Panc1 (cell line): ENCODE measurements around the gene EFCC1. TPM values are rescaled to one million over a fixed set of nuclear protein-coding genes. Genes with fewer than 3 reads are reported as not detected.

Source experiments
- ATAC-seq: fragments of 200-7000 bp; cut with Tn5 transposase; 2 replicates; pipeline ENCODE4 v1.9.1; 2020; ENCODE audit warnings: mild to moderate bottlenecking, moderate library complexity
- BruUV-seq: library from RNA; stranded (reverse); fragments of 400-500 nt; replicated peaks from 2 replicates; lab custom pipeline; 2021; lab: Mats Ljungman, UMichigan
- CTCF ChIA-PET: fragments of 300-600 bp; sonication (Branson Sonifier 250); formaldehyde crosslinking; loops from one replicate; lab custom pipeline; 2022; ENCODE audit warnings: antibody characterized with exemption; lab: Charles Lee
- POLR2A ChIA-PET: fragments of 300-600 bp; sonication (Branson Sonifier 250); formaldehyde crosslinking; loops from one replicate; lab custom pipeline; 2022; ENCODE audit warnings: antibody characterized with exemption; lab: Charles Lee
- DNase-seq: peaks from one replicate; pipeline ENCODE4 v3.0.0-alpha.2; 2010; ENCODE audit warnings: low read depth, low spot score
- H3K27ac ChIP-seq: 2 replicates; pipeline ENCODE4 v1.5.1; 2011; ENCODE audit warnings: mild to moderate bottlenecking, low read length, inconsistent platforms
- H3K27me3 ChIP-seq: fragments of 200-500 bp; sonication (Bioruptor generic); 2 replicates; pipeline ENCODE4 v1.6.0; 2014; ENCODE audit warnings: low read length, inconsistent platforms; ENCODE audit not compliant: control insufficient read depth, insufficient read depth
- H3K36me3 ChIP-seq: fragments of 200-500 bp; sonication (Bioruptor generic); 2 replicates; pipeline ENCODE4 v1.5.1; 2014; ENCODE audit warnings: inconsistent platforms, mild to moderate bottlenecking, low read length, moderate library complexity; ENCODE audit not compliant: control insufficient read depth, insufficient read depth
- H3K4me1 ChIP-seq: 2 replicates; pipeline ENCODE4 v1.5.1; 2011; ENCODE audit warnings: inconsistent platforms, mild to moderate bottlenecking, low read length, moderate library complexity; ENCODE audit not compliant: control insufficient read depth, insufficient read depth
- H3K4me3 ChIP-seq, 2 experiments: 2 replicates each; pipeline ENCODE4 v1.5.1; 2011 to 2012; ENCODE audit warnings: low read depth in 2 of 2, low read length in 2 of 2, mild to moderate bottlenecking in 2 of 2, inconsistent platforms in 1 of 2, moderate library complexity in 1 of 2
- H3K9me3 ChIP-seq: fragments of 200-500 bp; sonication (Bioruptor generic); 2 replicates; pipeline ENCODE4 v1.5.1; 2014; ENCODE audit warnings: low read depth, mild to moderate bottlenecking, inconsistent platforms, low read length, moderate library complexity; ENCODE audit not compliant: control insufficient read depth, insufficient read depth
- CTCF ChIP-seq: fragments of 450-650 bp; IDR thresholded peaks from 2 replicates; pipeline ENCODE4 v1.5.1; 2017; ENCODE audit warnings: mild to moderate bottlenecking
- POLR2AphosphoS5 ChIP-seq: IDR thresholded peaks from 2 replicates; pipeline ENCODE4 v1.6.1; 2012; ENCODE audit warnings: mild to moderate bottlenecking, low read depth, low read length, moderate library complexity
- SIN3A ChIP-seq: IDR thresholded peaks from 2 replicates; pipeline ENCODE4 v1.6.1; 2012; ENCODE audit warnings: low read depth, mild to moderate bottlenecking, low read length, moderate library complexity, borderline replicate concordance; ENCODE audit not compliant: insufficient read depth
- TCF7L2 ChIP-seq: IDR thresholded peaks from 2 replicates; pipeline ENCODE4 v1.6.1; 2011; ENCODE audit warnings: mild to moderate bottlenecking, low read depth, low read length, inconsistent platforms
- in situ Hi-C: cut with HindIII; loops from 2 replicates; pipeline ENCODE4 v1.10.0; 2016; ENCODE audit warnings: low sequenced_read_pairs, low pct_unique_long_range_greater_than_20kb
- intact Hi-C: fragments of 100-400 bp; cut with micrococcal nuclease; formaldehyde crosslinking; loops from one replicate; pipeline ENCODE4 v1.10.0; 2022; ENCODE audit not compliant: unreplicated experiment
- total RNA-seq: library from RNA; stranded (reverse); gene quantifications from one replicate; pipeline ENCODE4 v1.2.1, GENCODE V29; 2021; ENCODE audit not compliant: unreplicated experiment
- TF ChIP-seq, protein P1 (sequence below), 2 experiments: IDR thresholded peaks; 2 replicates each; pipeline ENCODE4 v1.6.1; 2011 to 2012; ENCODE audit warnings: low read depth in 2 of 2, control low read depth in 1 of 2, low read length in 1 of 2, mild to moderate bottlenecking in 1 of 2, moderate library complexity in 1 of 2; ENCODE audit not compliant: insufficient read depth in 1 of 2

EFCC1 gene
- total RNA-seq, 1 experiment from 2014 or later = 0.15 TPM

DNA sequence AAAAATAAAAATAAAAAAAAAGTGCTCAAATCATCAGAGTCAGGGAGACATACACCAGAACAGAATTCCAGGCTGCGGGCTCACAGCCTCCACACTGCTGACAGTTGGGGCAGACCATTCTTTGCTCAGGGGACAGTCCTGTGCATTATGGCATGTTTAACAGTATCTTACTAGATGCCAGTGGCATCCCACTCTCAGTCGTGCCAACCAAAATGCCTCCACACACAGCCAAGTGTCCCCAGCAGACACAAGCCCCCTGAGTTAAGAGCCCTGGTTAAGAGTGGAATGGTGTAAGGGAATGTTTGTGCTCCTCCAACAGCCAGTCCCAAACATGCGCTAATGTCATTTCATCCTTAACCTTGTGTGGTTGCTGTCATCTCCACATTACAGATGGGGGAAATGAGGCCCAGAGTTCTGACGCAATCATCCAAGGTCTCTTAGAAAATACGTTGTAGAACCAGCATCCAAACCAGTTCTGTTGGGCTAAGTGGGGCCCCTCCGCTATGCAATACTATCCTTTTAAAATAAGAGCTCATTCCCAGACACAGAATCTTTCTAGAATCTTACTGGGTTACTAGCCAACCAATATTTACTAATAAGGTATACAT, 33.3 kb upstream of the EFCC1 start:
- no peaks in the 10 kb centered on the region for H3K4me1 ChIP-seq
- in situ Hi-C loops (no loop called here), intact Hi-C loops (no loop called here)
- CTCF ChIA-PET = interaction anchor here (0.7 kb wide), 1 partner anchor 956 kb away, joined by 7 read pairs; no protein-coding TSS in a partner anchor
- POLR2A ChIA-PET = interaction anchor here (0.7 kb wide), 1 partner anchor 449 kb away, joined by 5 read pairs; no protein-coding TSS in a partner anchor
- ATAC-seq (peak; percentile 36; the same call in 1 of the 2 replicates), DNase-seq (no peak)
- no peaks in the 10 kb centered on the region for H3K27me3 ChIP-seq
- no TSS peak for BruUV-seq
- no peak for TF ChIP-seq SIN3A
- no peak for TF ChIP-seq POLR2AphosphoS5
- no peak for TF ChIP-seq TCF7L2
- no peak for TF ChIP-seq CTCF
- TF ChIP-seq, protein P1, sequence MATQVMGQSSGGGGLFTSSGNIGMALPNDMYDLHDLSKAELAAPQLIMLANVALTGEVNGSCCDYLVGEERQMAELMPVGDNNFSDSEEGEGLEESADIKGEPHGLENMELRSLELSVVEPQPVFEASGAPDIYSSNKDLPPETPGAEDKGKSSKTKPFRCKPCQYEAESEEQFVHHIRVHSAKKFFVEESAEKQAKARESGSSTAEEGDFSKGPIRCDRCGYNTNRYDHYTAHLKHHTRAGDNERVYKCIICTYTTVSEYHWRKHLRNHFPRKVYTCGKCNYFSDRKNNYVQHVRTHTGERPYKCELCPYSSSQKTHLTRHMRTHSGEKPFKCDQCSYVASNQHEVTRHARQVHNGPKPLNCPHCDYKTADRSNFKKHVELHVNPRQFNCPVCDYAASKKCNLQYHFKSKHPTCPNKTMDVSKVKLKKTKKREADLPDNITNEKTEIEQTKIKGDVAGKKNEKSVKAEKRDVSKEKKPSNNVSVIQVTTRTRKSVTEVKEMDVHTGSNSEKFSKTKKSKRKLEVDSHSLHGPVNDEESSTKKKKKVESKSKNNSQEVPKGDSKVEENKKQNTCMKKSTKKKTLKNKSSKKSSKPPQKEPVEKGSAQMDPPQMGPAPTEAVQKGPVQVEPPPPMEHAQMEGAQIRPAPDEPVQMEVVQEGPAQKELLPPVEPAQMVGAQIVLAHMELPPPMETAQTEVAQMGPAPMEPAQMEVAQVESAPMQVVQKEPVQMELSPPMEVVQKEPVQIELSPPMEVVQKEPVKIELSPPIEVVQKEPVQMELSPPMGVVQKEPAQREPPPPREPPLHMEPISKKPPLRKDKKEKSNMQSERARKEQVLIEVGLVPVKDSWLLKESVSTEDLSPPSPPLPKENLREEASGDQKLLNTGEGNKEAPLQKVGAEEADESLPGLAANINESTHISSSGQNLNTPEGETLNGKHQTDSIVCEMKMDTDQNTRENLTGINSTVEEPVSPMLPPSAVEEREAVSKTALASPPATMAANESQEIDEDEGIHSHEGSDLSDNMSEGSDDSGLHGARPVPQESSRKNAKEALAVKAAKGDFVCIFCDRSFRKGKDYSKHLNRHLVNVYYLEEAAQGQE (IDR thresholded peaks at IDR 0.05; ENCODE audit: insufficient read depth in 1 of 2, low read depth in 2 of 2, low read length in 1 of 2) = no peak
- H3K36me3 ChIP-seq = no peaks in the 10 kb centered on the region
- H3K4me3 ChIP-seq = no peak overlapping the region
- H3K27ac ChIP-seq = no peak overlapping the region
- H3K9me3 ChIP-seq = no peaks in the 10 kb centered on the region

GRCh38 chr3:128969993-128970739, 30.9 kb upstream of the EFCC1 start:
- no peaks in the 10 kb centered on the region for H3K4me1 ChIP-seq
- BruUV-seq = no TSS peak
- peak; percentile 98 for TF ChIP-seq CTCF
- TF ChIP-seq POLR2AphosphoS5 = no peak
- no peak overlapping the region for H3K4me3 ChIP-seq
- ChIA-PET CTCF (interaction anchor here (0.5 to 2.9 kb wide), 43 partner anchors 10 to 849 kb away, joined by 3 to 23 read pairs (median 4); partner anchors contain the start of genes CFAP92 and RAB43), POLR2A (interaction anchor here (0.6 to 1.1 kb wide), 6 partner anchors 19 to 280 kb away, joined by 3 to 17 read pairs (median 4); partner anchors contain the start of gene CFAP92)
- no peaks in the 10 kb centered on the region for H3K27me3 ChIP-seq
- H3K27ac ChIP-seq = no peak overlapping the region
- in situ Hi-C loops (no loop called here), intact Hi-C loops (loop anchor here (5.0 to 10.0 kb wide), 2 partner anchors 115 to 277 kb away; partner anchors contain the start of gene COPG1)
- ATAC-seq (peak; percentile 67), DNase-seq (peak; percentile 39)
- H3K9me3 ChIP-seq = no peaks in the 10 kb centered on the region
- H3K36me3 ChIP-seq = no peaks in the 10 kb centered on the region
